ENCODE results near the gene CDC26.
A peak's percentile ranks its signal among the peaks of the same experiment; 100 is the strongest.
"Not testable (repeated sequence)": the region's sequence is repeated elsewhere in the genome, so short reads cannot be mapped to it uniquely, and the experiment has no call there.

Gene CDC26

DNA sequence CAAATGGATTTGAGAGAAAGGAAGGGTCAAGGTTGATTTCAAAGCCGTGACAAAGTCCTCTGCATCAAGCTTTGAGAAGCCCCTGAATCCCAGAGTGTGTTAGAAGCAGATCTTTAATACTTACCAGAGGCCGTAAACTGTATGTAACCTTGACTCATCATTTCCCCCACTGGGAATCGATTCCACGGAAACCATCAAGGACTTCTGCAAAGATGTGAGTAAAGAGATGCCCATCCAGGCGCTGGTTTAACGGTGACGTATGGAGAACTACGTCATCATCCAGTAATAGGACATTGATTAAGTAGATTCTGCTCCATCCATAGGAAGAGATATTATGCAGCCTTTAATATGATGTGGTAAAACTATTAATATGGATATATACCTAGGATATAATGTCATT is 26.2 kb upstream of the CDC26 start:
- no peaks in the 10 kb centered on the region for H3K36me3 Mint-ChIP-seq (ENCODE audit: low read depth)
- H3K4me3 Mint-ChIP-seq = no peak overlapping the region
- no peaks in the 10 kb centered on the region for H3K27me3 Mint-ChIP-seq
- H3K27ac Mint-ChIP-seq = no peak overlapping the region
- no peaks in the 10 kb centered on the region for H3K4me1 Mint-ChIP-seq (ENCODE audit: low read depth)
- DNase-seq = no peak
- H3K9me3 Mint-ChIP-seq = no peaks in the 10 kb centered on the region

DNA sequence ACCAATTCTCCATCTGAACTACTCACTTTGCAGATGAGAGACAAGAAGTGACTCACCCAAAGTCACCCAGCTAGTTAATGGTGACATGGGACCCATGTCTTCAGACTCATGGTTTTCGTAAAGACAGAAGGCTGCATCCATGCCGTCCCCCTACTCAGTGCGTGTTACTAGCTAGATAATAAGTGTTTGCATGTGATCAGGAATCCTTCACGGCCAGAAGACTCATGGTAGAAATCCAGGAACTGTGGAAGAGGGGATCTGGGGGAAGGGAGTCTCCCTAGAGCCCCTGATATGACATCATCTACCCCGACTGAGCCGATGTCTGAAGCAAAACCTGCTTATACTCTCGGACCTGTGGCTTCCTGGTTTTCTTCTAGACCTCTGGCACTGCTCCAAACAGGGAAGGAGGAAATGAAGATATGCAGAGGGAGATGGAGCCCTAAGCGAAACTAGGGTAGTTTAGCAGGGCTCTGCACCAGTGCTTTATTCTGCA is 24.5 kb upstream of the CDC26 start:
- Mint-ChIP-seq H3K4me1 (ENCODE audit: low read depth) (no peaks in the 10 kb centered on the region), H3K9me3 (no peaks in the 10 kb centered on the region), H3K27ac (no peak overlapping the region), H3K27me3 (no peaks in the 10 kb centered on the region), H3K4me3 (no peak overlapping the region), H3K36me3 (ENCODE audit: low read depth) (peaks cover 2% of the 10 kb centered on the region)
- DNase-seq = no peak

DNA sequence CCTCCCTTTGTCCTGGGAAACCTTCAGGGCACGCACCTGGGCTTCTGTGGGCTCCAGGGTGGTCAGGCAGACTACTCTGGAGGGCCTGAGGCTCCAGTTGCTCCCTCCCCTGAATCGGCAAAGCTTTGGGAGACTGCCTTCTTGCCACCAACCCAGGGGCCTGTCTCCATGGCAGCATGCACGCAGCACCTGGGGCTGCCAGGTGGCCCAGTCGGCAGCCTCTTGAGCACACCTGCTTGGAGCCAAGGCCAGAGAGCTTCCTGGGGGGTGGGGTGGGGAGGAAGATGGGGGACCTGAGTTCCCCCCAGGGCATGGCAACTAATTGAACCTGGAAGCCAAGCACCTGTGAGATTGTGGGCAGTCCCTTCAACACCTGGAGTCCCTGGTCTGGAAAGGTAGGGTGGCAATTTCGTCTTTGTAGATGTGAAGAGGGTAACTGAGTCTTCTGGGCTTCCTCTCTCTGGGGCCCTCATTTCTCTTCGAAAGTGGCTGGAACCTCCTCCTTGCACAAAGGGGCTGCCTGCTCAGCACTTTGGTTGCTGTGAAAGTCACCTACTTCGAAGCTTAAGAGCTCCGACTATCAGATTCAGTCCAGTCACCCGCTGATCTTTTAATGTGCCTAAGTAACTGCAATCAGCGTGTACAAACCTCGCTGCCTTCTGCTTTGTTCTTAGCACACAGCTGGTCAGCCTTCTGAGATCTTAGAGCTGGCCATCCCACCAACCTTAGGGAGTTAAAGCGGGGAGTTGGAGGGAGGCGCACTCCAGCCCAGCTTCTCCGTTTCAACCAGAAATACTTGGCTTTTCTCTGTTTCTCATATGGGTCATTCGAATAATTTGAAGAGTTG is 23.8 kb upstream of the CDC26 start:
- Mint-ChIP-seq H3K4me1 (ENCODE audit: low read depth) (no peaks in the 10 kb centered on the region), H3K9me3 (no peaks in the 10 kb centered on the region), H3K4me3 (no peak overlapping the region), H3K27me3 (no peaks in the 10 kb centered on the region), H3K27ac (no peak overlapping the region), H3K36me3 (ENCODE audit: low read depth) (peaks cover 7% of the 10 kb centered on the region)
- no peak for DNase-seq

DNA sequence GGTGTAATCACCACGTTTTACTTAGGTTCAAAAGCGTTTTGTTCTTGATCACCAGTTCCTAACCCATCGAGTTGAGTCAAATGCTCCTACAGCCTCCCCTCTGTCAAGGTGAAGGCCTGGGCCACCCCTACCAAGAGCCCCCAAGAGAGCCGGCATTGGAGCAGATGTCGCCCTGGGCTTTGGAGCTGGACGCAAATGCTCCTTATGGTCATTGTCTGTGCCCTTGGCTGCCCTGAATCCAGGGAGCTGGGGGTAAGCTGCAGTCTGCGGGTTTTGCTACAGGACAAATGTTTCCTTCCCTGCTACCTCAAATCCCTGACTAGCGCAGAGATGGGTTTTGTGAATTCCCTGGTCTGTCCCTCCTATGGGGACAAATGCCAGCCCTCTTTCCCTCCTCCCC is 22.9 kb upstream of the CDC26 start:
- H3K27me3 Mint-ChIP-seq = no peaks in the 10 kb centered on the region
- no peak for DNase-seq
- H3K36me3 Mint-ChIP-seq (ENCODE audit: low read depth) = peaks cover 15% of the 10 kb centered on the region
- H3K4me3 Mint-ChIP-seq = no peak overlapping the region
- H3K27ac Mint-ChIP-seq = no peak overlapping the region
- no peaks in the 10 kb centered on the region for H3K4me1 Mint-ChIP-seq (ENCODE audit: low read depth)
- no peaks in the 10 kb centered on the region for H3K9me3 Mint-ChIP-seq

DNA sequence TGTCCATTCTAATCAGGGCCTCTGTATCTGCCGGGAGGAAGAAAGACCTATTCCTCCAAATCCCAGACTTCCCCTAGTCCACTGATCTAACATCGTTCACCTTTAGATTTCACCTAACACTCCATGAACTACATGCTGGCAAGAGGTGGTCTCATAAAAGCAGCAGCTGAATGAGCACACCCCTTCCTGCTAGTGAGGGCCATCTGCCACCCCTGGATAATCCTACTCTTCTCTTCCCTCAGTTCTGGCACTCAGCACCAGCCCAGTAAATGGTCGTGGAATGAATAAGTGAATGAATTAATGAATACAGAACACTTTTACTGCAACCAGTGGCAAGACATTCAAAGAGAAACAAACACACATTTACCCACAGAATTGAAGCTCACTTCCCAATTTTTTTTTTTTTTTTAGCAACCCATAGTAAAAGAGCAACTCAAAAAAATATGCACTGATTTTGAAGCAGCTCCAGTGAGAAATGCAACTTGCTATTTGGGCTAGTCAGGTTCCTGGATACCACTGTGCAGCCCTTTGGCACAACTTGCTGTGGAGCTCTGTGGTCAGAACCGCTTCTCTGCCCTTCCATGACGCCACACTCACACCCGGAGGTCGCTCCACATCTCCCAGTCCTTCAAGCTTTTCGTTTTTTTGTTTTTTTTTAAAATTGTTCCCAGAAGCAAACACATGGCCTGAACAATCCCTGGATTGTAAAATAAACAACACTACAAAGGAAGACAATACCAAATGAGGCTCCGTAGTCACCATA is 21.6 kb upstream of the CDC26 start:
- peaks cover 28% of the 10 kb centered on the region for H3K36me3 Mint-ChIP-seq (ENCODE audit: low read depth)
- peak overlapping the region; percentile 17 for H3K27ac Mint-ChIP-seq
- H3K9me3 Mint-ChIP-seq = no peaks in the 10 kb centered on the region
- DNase-seq = no peak
- no peaks in the 10 kb centered on the region for H3K27me3 Mint-ChIP-seq
- H3K4me1 Mint-ChIP-seq (ENCODE audit: low read depth) = no peaks in the 10 kb centered on the region
- no peak overlapping the region for H3K4me3 Mint-ChIP-seq

DNA sequence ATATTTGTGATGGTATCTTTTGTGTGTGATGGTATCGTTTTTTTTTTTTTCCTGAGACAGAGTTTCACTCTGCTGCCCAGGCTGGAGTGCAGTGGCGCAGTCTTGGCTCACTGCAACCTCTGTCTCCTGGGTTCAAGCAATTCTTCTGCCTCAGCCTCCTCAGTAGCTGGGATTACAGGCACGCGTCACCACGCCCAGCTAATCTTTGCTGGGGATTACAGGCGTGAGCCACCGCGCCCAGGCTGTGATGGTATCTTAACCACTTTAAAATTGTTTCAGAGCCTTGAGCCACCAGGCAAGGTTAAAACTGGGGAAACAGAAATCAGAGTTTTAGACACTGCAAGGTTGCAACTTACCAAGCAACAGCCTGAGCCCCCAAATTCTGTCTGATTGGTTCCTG is 20.9 kb upstream of the CDC26 start:
- not testable (repeated sequence) for H3K4me1 Mint-ChIP-seq (ENCODE audit: low read depth); H3K27me3 Mint-ChIP-seq; DNase-seq; H3K9me3 Mint-ChIP-seq; H3K4me3 Mint-ChIP-seq
- peaks cover 36% of the 10 kb centered on the region for H3K36me3 Mint-ChIP-seq (ENCODE audit: low read depth)
- H3K27ac Mint-ChIP-seq = peak overlapping the region; percentile 17

DNA sequence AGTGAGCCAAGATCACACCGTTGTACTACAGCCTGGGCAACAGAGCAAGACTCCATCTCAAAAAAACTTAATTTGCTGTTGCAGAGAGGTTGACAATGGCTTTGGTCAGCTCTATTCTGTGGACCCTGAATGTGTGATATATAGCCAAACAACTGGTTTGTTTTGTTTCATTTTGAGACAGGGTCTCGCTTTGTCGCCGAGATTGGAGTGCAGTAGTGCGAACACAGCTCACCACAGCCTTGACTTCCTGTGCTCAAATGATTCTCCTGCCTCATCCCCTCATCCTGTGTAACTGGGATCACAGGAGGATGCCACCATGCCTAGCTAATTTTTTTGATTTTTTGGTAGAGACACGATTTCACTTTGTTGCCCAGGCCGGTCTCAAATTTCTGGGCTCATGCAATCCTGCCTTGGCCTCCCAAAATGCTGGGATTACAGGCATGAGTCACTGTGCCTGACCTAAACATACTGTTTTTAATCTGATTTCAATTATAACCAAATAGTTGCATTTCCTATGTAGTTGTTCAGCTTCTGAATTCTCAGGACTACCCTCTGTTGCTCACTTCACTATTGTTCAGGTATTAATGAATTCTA is 18.0 kb upstream of the CDC26 start:
- H3K27ac Mint-ChIP-seq = peak overlapping the region; percentile 55
- H3K9me3 Mint-ChIP-seq = no peaks in the 10 kb centered on the region
- H3K36me3 Mint-ChIP-seq (ENCODE audit: low read depth) = peaks cover 64% of the 10 kb centered on the region

DNA sequence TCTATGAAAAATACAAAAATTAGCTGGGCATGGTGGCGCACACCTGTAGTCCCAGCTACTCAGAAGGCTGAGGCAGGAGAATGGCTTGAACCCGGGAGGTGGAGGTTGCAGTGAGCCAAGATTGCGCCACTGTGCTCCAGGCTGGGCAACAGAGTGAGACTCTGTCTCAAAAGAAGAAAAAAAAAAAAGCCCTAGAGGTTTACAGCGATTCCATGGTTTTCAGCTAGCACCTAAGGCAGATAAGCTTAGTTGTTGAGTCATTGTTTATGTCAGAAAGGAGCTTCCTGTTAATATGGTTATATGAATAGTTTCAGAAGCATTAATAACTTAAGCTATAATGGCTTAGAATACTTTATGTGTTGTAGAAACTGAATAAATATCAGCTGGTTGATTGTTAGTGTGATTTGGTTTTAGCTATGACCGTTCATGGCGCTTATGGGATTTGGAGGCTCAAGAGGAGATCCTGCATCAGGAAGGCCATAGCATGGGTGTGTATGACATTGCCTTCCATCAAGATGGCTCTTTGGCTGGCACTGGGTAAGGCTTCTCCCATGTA is 14.8 kb upstream of the CDC26 start:
- no peaks in the 10 kb centered on the region for H3K9me3 Mint-ChIP-seq
- H3K27ac Mint-ChIP-seq = peak overlapping the region; percentile 67
- no peaks in the 10 kb centered on the region for H3K27me3 Mint-ChIP-seq
- H3K4me3 Mint-ChIP-seq = no peak overlapping the region
- H3K4me1 Mint-ChIP-seq (ENCODE audit: low read depth) = no peaks in the 10 kb centered on the region
- H3K36me3 Mint-ChIP-seq (ENCODE audit: low read depth) = peaks cover 93% of the 10 kb centered on the region
- no peak for DNase-seq

More for the DNA sequence above, 18.0 kb upstream of the CDC26 start:
- Mint-ChIP-seq H3K4me1 (ENCODE audit: low read depth) (no peaks in the 10 kb centered on the region), H3K27me3 (no peaks in the 10 kb centered on the region), H3K4me3 (no peak overlapping the region)
- DNase-seq = no peak

DNA sequence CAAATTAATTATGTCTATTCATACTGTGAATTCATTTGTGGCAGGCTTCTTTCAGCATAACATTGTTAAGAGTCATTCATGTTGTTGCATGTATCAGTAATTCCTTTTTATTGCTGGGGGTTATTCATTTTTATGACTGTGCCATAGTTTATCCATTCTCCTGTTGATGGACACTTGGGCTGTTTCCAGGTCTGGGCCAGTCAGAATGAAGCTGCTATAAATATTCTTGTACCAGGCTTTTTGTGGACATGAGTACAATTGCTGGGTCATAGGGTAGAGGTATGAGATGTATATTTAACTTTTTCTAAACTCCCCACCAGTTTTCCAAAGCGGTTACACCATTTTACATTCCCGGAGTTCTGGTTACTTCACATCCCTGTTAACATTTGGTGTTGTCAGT is 13.7 kb upstream of the CDC26 start:
- H3K9me3 Mint-ChIP-seq = no peaks in the 10 kb centered on the region
- no peak for DNase-seq
- H3K4me3 Mint-ChIP-seq = no peak overlapping the region
- no peaks in the 10 kb centered on the region for H3K4me1 Mint-ChIP-seq (ENCODE audit: low read depth)
- no peaks in the 10 kb centered on the region for H3K27me3 Mint-ChIP-seq
- H3K27ac Mint-ChIP-seq = peak overlapping the region; percentile 19
- H3K36me3 Mint-ChIP-seq (ENCODE audit: low read depth) = peaks cover 95% of the 10 kb centered on the region

DNA sequence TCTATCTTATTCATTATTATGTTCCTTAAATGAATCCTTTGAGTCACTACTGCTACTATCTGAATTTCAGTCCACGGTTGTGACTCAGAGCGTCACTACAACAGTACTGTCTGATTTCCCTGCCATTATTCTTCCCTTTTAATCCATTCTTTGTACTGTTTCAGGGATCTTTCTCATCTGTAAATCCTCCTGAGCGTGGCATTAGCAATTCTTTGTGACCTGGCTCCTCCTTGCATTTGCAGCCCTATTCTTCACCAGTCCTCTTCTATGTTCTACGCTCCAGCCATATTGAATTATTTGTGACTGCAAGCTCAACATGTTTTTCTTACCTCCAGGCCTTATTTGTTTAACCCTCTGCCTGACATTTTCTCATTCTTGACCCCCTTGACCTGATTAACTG is 6.0 kb upstream of the CDC26 start:
- Mint-ChIP-seq H3K9me3 (no peaks in the 10 kb centered on the region), H3K27ac (peak overlapping the region; percentile 18), H3K27me3 (no peaks in the 10 kb centered on the region), H3K4me1 (ENCODE audit: low read depth) (peaks cover 33% of the 10 kb centered on the region), H3K4me3 (no peak overlapping the region), H3K36me3 (ENCODE audit: low read depth) (peaks cover 86% of the 10 kb centered on the region)
- DNase-seq = no peak

DNA sequence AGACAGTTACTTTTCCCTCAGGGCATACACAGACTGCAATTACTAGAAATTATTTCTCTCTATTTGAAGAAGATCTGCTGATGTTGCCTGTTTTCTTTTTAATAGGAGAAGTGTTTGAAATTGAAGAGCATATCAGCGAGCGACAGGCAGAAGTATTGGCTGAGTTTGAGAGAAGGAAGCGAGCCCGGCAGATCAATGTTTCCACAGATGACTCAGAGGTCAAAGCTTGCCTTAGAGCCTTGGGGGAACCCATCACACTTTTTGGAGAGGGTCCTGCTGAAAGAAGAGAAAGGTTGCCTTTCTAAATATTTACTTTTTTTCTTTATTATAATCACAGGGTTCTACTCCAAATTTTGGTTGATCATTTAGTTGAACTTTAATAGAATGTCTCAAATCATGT is 3.5 kb upstream of the CDC26 start:
- H3K27me3 Mint-ChIP-seq = no peaks in the 10 kb centered on the region
- peak overlapping the region; percentile 46 for H3K4me3 Mint-ChIP-seq
- peaks cover 38% of the 10 kb centered on the region for H3K4me1 Mint-ChIP-seq (ENCODE audit: low read depth)
- DNase-seq = no peak
- no peaks in the 10 kb centered on the region for H3K9me3 Mint-ChIP-seq
- H3K36me3 Mint-ChIP-seq (ENCODE audit: low read depth) = peaks cover 66% of the 10 kb centered on the region
- peak overlapping the region; percentile 73 for H3K27ac Mint-ChIP-seq

DNA sequence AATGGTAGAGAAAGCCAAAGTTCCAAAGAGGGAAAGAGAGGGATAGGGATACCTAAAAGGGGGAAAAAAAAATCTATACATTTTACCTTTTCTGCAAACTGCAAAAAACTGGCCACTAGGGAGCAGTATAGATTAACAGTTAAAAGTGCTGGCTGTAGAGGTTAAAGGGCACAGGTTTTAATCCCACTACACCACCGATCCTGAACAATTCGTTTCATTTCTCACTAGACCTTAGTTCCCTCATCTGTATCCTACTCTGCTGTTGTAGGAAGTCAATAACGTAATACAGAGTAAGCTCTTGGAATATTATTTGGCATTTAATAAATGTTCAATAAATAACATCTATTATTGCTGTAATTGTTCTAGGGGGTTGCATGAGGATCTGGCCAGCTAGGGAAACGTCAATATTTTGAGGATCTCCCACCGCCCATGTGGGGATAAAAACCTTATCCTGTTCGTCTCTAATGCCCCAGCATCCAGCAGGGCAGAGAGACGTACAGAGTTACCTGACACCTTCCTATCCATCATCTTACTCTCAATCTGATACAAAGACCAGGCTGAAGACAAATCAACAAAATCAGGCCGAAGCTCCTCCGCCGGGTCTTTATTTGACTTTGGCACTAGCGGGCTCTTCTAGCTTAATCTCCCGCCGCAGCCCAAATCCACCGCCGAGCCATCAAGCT is 757 bp downstream of the CDC26 start:
- no peak overlapping the region for H3K4me3 Mint-ChIP-seq
- H3K27ac Mint-ChIP-seq = no peak overlapping the region
- no peaks in the 10 kb centered on the region for H3K9me3 Mint-ChIP-seq
- H3K27me3 Mint-ChIP-seq = no peaks in the 10 kb centered on the region
- peaks cover 59% of the 10 kb centered on the region for H3K36me3 Mint-ChIP-seq (ENCODE audit: low read depth)
- no peak for DNase-seq
- H3K4me1 Mint-ChIP-seq (ENCODE audit: low read depth) = peaks cover 40% of the 10 kb centered on the region

DNA sequence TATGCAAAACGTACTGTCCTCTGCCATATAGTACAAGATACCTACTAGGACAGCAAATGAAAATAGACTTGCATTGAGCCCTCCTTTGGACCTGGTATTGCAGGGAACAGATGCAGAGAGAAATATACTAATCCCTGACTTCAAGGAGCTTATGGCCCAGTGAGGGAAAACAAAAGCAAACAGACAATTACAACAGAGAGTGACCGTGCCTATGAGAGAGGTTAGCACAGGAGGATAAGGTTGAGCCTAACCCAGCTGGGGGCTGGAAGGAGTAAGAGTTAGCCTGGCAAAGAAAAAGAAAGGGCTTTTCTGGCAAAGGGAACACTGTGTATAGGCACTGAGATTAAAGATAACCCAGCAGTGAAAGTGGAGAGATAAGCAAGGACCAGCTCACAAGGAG is 5.5 kb downstream of the CDC26 start:
- no peak for DNase-seq
- H3K4me1 Mint-ChIP-seq (ENCODE audit: low read depth) = peaks cover 34% of the 10 kb centered on the region
- peak overlapping the region; percentile 80 for H3K27ac Mint-ChIP-seq
- no peaks in the 10 kb centered on the region for H3K9me3 Mint-ChIP-seq
- no peak overlapping the region for H3K4me3 Mint-ChIP-seq
- peaks cover 69% of the 10 kb centered on the region for H3K36me3 Mint-ChIP-seq (ENCODE audit: low read depth)
- H3K27me3 Mint-ChIP-seq = no peaks in the 10 kb centered on the region

DNA sequence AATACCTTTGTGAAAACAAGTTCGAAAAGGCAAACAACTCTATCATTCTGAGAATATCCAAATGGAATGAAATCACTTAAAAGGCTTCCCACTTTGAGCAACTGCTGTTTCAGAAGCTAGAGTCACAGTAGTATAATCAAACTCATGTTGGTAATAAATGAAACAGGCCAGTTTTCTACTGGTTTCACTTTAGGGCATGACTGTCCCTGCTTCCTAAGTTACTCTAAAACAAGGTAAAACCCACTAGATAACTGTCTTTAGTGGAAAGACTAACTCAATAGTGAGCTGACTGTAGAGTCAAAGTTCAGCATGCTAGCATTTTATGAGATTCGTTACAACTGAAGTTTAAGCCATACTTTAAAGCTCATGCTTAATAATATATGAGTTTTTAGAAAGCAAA is 6.0 kb downstream of the CDC26 start:
- Mint-ChIP-seq H3K27me3 (no peaks in the 10 kb centered on the region), H3K4me3 (no peak overlapping the region), H3K9me3 (no peaks in the 10 kb centered on the region), H3K27ac (peak overlapping the region; percentile 80), H3K4me1 (ENCODE audit: low read depth) (peaks cover 34% of the 10 kb centered on the region), H3K36me3 (ENCODE audit: low read depth) (peaks cover 71% of the 10 kb centered on the region)
- DNase-seq = no peak

Data from activated T-cell treated with anti-CD3 and anti-CD28 coated beads, Interleukin-2, amount 50 U/mL, for 24 hours (primary cell).